ENCODE data around the gene COQ5. TPM values are rescaled to one million over a fixed set of nuclear protein-coding genes. Genes with fewer than 3 reads are reported as not detected.
A peak's percentile ranks its signal among the peaks of the same experiment; 100 is the strongest.
"Not testable (repeated sequence)": the region's sequence is repeated elsewhere in the genome, so short reads cannot be mapped to it uniquely, and the experiment has no call there.

Gene COQ5
- total and polyA plus RNA-seq, 2 donors (not counting 1 experiment from before 2014, with no cell fraction given): 38.5 to 39.1 TPM

DNA sequence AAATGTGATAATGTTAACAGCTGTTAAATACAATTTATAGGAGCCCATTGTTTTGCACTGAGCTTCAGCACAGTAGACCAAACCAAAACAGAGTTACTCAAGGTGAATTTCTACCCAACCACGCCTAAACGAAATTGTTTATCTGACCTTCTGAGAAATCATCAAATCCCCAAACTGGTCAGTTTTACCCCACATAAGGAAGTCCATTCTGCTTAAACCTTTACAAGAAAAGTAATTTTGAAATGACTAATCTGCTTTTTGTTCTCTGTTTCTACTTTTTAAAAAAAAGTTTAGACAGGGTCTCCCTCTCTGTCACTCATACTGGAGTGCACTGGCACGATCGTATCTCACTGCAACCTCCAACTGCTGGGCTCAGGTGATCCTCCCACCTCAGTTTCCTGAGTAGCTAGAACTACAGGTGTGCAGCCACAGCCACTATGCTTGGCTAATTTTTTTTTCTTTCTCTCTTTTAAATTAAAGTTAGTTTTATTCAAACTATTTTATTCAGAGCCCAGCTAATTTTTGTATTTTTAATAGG is 3.8 kb upstream of the COQ5 start:
- Histone ChIP-seq H3K36me3 (ENCODE audit: control insufficient read depth, insufficient read depth, low read length) (no peaks in the 10 kb centered on the region), H3K4me2 (ENCODE audit: extremely low read depth, insufficient read depth, low read length) (no peak overlapping the region), H3K79me2 (ENCODE audit: control insufficient read depth, insufficient read depth, low read length) (peaks cover 44% of the 10 kb centered on the region), H2AFZ (ENCODE audit: low read length) (no peak overlapping the region), H3K4me3 (replicated peaks in 1 of 4; ENCODE audit: control extremely low read depth in 1 of 4, insufficient read depth in 1 of 4, low read depth in 3 of 4, low read length in 4 of 4) (no peak overlapping the region), H3K9me3 (ENCODE audit: control insufficient read depth, insufficient read depth, low read depth, low read length) (no peaks in the 10 kb centered on the region), H3K4me1 (ENCODE audit: control insufficient read depth, extremely low read depth, insufficient read depth, low read length) (peaks cover 9% of the 10 kb centered on the region), H3K9ac (ENCODE audit: insufficient read depth, low read length) (no peak overlapping the region), H4K20me1 (ENCODE audit: control insufficient read depth, extremely low read depth, insufficient read depth, low read length) (peaks cover 12% of the 10 kb centered on the region), H3K27me3 (ENCODE audit: control insufficient read depth, insufficient read depth, low read length) (no peaks in the 10 kb centered on the region), H3K27ac (ENCODE audit: insufficient read depth, low read length) (no peak overlapping the region)
- DNase-seq (ENCODE audit: low read depth in 2 of 2): no peak
- no peak for TF ChIP-seq EZH2 (IDR thresholded peaks at IDR 0.05; ENCODE audit: low read length, missing control alignments)
- TF ChIP-seq, protein P1, sequence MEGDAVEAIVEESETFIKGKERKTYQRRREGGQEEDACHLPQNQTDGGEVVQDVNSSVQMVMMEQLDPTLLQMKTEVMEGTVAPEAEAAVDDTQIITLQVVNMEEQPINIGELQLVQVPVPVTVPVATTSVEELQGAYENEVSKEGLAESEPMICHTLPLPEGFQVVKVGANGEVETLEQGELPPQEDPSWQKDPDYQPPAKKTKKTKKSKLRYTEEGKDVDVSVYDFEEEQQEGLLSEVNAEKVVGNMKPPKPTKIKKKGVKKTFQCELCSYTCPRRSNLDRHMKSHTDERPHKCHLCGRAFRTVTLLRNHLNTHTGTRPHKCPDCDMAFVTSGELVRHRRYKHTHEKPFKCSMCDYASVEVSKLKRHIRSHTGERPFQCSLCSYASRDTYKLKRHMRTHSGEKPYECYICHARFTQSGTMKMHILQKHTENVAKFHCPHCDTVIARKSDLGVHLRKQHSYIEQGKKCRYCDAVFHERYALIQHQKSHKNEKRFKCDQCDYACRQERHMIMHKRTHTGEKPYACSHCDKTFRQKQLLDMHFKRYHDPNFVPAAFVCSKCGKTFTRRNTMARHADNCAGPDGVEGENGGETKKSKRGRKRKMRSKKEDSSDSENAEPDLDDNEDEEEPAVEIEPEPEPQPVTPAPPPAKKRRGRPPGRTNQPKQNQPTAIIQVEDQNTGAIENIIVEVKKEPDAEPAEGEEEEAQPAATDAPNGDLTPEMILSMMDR (conservative IDR thresholded peaks at IDR 0.05 in 1 of 2, IDR thresholded peaks at IDR 0.05 in 1 of 2; ENCODE audit: low read depth in 1 of 2, low read length in 2 of 2): no peak

DNA sequence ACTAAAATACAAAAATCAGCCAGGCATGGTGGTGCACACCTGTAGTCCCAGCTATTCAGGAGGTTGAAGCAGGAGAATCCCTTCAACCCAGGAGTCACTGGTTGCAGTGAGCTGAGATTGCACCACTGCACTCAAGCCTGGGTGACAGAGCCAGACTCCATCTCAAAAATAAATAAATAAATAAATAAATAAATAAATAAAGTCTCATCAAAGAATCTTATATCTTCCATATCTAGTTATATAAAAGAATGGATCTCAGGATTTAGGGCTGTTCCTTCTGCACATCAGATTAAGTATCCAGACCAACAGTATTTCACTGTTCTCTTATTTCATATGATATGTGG is 1.4 kb upstream of the COQ5 start:
- not testable (repeated sequence) for H3K4me1 ChIP-seq (ENCODE audit: control insufficient read depth, extremely low read depth, insufficient read depth, low read length); H3K4me3 ChIP-seq (replicated peaks in 1 of 4; ENCODE audit: control extremely low read depth in 1 of 4, insufficient read depth in 1 of 4, low read depth in 3 of 4, low read length in 4 of 4); H3K36me3 ChIP-seq (ENCODE audit: control insufficient read depth, insufficient read depth, low read length); DNase-seq (ENCODE audit: low read depth in 2 of 2); H3K9ac ChIP-seq (ENCODE audit: insufficient read depth, low read length); H4K20me1 ChIP-seq (ENCODE audit: control insufficient read depth, extremely low read depth, insufficient read depth, low read length); H3K9me3 ChIP-seq (ENCODE audit: control insufficient read depth, insufficient read depth, low read depth, low read length); H3K27me3 ChIP-seq (ENCODE audit: control insufficient read depth, insufficient read depth, low read length); H3K27ac ChIP-seq (ENCODE audit: insufficient read depth, low read length); H3K4me2 ChIP-seq (ENCODE audit: extremely low read depth, insufficient read depth, low read length); H2AFZ ChIP-seq (ENCODE audit: low read length)
- H3K79me2 ChIP-seq (ENCODE audit: control insufficient read depth, insufficient read depth, low read length): peaks cover 20% of the 10 kb centered on the region

DNA sequence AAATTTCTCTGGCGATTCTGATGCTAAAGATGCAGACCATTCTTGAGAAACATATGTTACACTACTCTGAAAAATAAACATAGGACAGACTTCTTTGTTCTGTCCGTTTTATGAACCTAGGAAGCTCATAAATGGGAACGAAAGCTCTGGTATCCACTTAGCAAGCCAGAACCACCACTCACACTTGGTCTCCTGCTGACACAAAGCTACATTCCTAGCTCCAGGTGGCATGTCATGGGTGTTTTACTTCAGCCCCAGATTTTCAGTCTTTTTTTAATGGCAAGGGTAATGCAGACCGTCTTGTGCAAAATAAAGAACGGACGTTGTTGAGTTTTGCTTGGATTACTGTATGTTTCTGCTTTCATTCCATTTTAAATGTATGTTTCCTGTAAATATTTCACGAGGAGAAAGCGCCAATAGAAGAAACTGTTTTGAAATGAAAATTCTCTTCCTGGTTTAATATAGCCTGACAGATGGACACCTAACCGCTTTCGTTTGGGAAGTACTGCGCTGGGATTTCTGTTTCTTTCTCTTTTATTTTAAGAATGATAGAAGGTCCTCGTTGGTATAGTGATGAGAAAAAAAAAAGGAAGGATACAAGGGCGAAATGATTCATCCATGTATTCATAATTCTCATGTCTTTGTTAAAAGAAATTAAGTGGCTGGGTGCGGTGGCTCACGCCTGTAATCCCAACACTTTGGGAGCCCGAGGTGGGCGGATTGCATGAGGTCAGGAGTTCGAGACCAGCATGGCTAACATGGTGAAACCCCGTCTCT is 871 bp upstream of the COQ5 start:
- H3K4me2 ChIP-seq (ENCODE audit: extremely low read depth, insufficient read depth, low read length): peak overlapping the region; percentile 64
- peak overlapping the region; percentile 54 for H2AFZ ChIP-seq (ENCODE audit: low read length)
- TF ChIP-seq, protein P1 (conservative IDR thresholded peaks at IDR 0.05 in 1 of 2, IDR thresholded peaks at IDR 0.05 in 1 of 2; ENCODE audit: low read depth in 1 of 2, low read length in 2 of 2): peak in 1 of 2 donors; percentile 14
- TF ChIP-seq EZH2 (IDR thresholded peaks at IDR 0.05; ENCODE audit: low read length, missing control alignments): no peak
- H3K9ac ChIP-seq (ENCODE audit: insufficient read depth, low read length): no peak overlapping the region
- H3K9me3 ChIP-seq (ENCODE audit: control insufficient read depth, insufficient read depth, low read depth, low read length): no peaks in the 10 kb centered on the region
- H3K79me2 ChIP-seq (ENCODE audit: control insufficient read depth, insufficient read depth, low read length): peaks cover 14% of the 10 kb centered on the region
- H4K20me1 ChIP-seq (ENCODE audit: control insufficient read depth, extremely low read depth, insufficient read depth, low read length): no peaks in the 10 kb centered on the region
- H3K4me3 ChIP-seq (replicated peaks in 1 of 4; ENCODE audit: control extremely low read depth in 1 of 4, insufficient read depth in 1 of 4, low read depth in 3 of 4, low read length in 4 of 4): peak overlapping the region; percentile 71 to 91 (median 86)
- no peaks in the 10 kb centered on the region for H3K27me3 ChIP-seq (ENCODE audit: control insufficient read depth, insufficient read depth, low read length)
- peak in 1 of 2 donors; percentile 57 for DNase-seq (ENCODE audit: low read depth in 2 of 2)
- H3K27ac ChIP-seq (ENCODE audit: insufficient read depth, low read length): peak overlapping the region; percentile 93
- no peaks in the 10 kb centered on the region for H3K36me3 ChIP-seq (ENCODE audit: control insufficient read depth, insufficient read depth, low read length)
- peaks cover 5% of the 10 kb centered on the region for H3K4me1 ChIP-seq (ENCODE audit: control insufficient read depth, extremely low read depth, insufficient read depth, low read length)
